T follicular helper cell (primary cell): ENCODE measurements around the gene KLF11.
"Not testable (repeated sequence)": the region's sequence is repeated elsewhere in the genome, so short reads cannot be mapped to it uniquely, and the experiment has no call there.

Experiments used
- DNase-seq: peaks from one replicate; pipeline ENCODE4 v3.0.0-alpha.2; 2020; ENCODE audit warnings: low read depth

Gene KLF11

DNA sequence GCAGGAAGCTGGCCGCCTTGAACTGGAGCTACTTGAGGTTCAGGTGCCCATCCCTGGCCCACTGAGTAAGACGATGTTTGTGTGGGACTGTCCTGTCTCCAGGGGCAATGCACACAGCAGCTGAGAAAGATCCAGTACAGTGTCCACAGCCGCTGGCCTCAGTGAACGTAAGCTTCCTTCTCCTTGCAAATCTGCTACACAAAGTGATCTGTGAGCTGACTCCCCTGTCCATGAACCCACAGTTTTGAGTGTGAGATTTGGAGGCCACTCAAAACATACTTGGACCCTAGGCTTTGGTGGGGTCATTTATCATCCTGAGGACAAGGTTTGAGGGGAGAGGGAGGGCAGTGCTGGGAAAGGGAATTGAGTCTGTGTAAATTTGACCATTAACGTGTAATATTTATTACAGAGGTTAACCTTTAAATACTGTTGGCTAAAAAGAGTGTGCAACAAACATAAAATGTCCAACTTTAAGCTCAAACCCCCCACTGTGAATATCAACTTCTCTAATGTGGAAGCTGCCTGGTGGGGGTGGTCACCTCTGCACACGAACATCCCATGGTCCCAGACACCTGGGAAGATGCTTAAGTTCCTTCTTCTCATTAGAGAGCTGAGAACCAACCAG, 41.8 kb downstream of the KLF11 start:
- DNase-seq: no peak

DNA sequence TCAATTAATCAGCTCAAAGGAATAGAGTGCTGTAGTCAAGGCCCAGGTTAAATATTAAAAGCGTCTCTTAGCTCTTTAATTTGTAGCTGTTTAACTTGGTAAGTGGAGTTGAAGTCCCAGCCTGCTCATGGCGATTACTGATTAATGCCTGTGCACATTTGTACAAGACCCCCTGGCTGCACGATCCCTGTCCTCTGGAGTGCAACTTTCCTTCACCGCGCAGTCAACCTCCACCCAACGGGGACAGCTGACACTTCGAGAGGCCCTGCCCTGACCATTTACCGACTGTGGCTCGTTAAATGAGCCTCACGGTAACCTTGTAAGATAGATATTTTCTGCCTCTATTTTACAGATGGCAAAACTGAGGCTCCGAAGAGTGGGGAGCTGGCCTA, 42.3 kb downstream of the KLF11 start:
- DNase-seq: no peak

DNA sequence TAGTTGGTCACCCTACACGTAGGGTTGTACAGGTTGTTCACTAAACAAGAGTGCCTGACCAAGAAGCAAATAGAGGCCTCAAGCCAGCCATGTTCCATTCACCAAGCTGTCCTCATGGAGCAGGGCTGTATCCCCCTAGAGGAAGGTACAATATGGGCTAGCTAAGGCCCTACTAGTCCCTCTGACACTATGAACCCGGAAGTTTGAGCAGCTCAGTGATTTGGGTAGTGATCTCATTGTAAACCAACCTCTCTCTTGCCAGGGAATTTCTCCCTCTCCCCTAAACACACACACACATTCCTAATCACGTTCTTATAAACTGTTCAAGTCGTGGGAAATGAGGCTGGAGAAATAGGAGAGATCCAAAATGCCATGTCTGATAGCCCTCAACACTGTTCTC, 43.6 kb downstream of the KLF11 start:
- no peak for DNase-seq

DNA sequence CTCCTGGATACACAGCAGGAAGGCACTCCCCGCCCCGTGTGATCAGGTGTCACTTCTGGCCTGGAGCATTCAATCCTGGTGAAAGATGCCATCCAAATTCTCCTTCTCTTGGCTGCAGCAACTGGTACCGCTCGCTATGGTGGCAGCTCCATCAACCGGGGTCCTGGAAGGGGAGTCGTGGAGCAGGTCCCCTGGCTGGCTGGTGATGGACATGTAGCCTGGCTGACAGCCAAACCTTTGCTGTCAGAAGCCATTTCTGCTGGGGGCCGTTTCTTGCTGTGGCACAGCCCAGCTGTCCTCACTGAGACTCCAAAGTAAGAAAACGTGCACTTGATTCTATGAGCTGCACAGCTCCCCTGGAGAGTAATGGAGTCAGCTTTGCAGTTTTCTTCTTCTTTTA, 44.0 kb downstream of the KLF11 start:
- no peak for DNase-seq

DNA sequence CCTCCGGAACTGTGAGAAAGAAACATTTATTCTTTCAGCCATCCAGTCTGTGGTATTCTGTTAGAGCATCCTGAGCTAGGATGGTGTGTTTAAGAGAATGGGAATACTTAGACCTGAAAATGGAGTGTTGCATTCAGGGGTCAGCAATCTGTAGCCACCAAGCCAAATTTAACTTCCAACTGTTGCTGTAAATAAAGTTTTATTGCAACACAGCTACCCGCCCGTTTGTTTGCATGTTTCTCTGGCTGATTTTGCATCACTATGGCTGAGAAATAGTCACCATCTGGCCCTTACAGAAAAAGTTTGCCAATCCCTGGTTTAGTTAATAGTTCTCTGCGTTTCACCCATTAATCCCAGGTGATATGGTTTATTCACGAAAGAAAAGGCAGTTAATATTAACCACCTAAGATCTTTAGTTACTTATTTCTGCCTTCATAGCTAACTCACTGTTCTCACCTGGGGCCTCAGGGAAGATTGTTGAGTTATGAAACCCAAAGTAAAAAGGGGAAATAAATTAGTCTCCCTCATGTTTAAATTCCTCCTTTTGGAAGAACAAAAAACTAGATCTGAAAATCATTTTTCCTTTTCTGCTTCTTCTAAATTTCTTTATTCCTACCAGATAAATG, 46.3 kb downstream of the KLF11 start:
- DNase-seq: no peak

DNA sequence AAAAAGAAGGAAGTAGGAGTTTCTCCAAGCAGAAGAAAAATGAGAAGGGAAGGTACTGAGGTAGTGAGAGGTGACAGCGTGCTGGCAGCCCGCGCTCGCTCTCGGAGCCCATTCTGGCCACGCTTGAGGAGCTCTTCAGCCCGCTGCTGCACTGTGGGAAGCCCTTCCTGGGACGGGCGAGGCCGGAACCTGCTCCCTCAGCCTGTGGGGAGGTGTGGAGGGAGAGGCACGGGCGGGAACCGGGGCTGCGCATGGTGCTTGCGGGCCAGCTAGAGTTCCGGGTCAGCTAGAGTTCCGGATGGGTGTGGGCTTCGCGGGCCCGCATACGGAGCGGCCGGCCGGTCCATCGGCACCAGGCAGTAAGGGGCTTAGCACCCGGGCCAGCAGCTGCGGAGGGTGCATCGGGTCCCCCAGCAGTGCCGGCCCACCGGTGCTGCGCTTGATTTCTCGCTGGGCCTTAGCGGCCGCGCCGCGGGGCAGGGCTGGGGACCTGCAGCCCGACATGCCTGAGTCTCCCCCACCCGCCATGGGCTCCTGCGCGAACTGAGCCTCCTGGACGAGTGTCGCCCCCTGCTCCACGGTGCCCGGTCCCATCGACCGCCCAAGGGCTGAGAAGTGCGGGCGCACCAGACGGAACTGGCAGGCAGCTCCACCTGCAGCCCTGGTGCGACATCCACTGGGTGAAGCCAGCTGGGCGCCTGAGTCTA, 48.0 kb downstream of the KLF11 start:
- no peak for DNase-seq

DNA sequence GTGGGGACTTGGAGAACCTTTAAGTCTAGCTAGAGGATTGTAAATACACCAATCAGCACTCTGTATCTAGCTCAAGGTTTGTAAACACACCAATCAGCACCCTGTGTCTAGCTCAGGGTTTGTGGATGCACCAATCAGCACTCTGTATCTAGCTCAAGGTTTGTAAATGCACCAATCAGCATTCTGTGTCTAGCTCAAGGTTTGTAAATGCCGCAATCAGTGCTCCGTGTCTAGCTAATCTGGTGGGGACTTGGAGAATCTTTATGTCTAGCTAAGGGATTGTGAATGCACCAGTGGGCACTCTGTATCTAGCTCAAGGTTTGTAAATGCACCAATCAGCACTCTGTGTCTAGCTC, 48.5 kb downstream of the KLF11 start:
- not testable (repeated sequence) for DNase-seq

DNA sequence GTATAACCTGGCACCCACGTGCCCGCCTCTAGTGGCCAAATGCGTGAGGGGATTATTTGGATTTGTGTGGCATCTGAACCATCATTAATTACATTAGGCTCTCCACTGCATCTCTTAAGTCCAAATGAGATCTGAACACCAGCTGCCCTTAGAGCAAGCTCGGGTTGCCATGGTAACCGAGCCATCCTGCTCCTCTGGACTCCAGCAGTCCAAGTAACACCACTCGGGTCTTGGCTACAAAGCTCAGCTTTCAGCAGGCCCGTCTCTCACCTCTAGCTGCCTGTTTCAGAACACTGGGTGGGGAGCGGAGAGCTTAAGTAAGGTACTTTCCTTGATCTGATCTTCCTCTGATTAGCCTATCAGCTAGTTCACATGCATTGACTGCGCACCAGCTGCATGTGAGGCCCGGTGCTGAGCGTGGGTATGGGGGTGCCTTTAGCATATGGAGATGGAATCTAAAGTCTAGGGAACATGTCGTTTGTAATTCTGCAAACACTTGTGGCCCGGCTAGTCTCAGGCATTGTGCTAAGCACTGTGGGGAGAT, 51.0 kb downstream of the KLF11 start:
- DNase-seq: no peak

DNA sequence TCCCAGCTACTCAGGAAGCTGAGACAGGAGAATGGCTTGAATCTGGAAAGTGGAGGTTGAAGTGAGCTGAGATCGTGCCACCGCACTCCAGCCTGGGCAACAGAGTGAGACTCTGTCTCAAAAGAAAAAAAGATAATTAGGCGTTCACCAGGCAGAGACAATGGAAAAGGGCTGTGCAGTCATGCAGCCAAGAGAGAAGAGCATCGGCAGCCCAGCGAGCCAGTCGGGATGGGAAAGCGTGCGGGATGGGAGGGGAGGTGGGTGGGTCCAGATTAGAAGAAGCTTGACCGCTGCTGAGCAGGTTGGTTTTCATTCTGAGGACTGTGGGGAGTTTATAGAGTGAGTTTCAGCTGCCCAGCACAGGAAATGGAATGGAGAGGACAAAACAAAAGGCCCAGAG, 51.8 kb downstream of the KLF11 start:
- DNase-seq: no peak

DNA sequence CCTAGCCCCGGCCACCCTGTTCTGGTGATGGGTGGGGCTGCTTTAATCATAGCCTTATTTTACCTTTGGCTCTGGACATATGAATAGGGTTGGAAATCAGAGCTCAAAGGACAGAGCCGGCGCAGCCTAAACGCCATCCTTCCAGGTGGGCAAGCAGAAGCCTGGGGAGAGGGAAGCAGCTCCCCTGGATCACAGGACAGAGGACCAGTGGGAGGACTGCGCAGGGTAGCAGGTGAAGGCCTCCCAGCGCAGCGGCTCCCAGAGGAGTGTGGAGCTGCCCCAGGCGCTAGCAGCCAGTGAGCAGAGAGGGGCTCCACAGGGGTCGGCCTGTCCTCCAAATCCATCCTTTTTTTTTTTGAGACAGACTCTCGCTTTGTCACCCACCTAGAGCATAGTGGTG, 53.3 kb downstream of the KLF11 start:
- DNase-seq: no peak

DNA sequence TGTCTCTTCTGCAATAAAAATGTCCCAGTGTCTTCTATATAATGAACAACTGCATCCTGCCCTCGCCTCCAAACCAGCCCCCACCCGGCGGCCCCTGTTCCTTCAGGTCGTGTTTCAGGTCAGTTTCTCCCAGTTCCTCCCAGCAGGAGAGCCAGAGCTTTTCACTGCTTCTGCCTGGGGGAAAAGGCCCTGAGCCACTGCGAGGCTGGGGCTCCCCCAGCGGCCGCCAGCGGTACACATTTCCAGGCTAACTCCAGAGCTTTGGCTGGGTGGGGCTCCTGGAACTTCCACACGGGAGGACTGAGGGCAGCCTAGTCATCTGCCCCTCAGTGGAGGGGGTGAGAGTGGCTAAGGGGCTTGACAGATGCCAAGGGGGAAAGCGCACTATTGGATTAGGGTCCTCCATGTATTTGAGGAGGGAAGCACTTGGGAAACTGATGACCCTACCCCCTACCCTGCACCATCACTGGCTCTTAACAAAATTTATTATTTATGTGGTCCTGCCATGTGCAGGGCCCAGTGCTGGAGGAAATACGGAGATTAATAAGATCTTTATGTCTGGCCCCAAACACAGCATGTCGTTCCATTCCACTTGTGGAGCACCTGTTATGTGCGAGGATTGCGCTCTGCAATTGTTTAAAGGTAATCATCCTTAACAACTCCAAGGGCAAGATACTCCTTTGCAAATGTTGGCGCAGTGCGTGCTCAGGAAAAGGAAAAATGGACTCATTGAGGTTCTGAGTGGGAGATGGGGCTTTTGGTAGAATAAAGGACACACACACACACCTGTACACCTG, 54.2 kb downstream of the KLF11 start:
- no peak for DNase-seq

DNA sequence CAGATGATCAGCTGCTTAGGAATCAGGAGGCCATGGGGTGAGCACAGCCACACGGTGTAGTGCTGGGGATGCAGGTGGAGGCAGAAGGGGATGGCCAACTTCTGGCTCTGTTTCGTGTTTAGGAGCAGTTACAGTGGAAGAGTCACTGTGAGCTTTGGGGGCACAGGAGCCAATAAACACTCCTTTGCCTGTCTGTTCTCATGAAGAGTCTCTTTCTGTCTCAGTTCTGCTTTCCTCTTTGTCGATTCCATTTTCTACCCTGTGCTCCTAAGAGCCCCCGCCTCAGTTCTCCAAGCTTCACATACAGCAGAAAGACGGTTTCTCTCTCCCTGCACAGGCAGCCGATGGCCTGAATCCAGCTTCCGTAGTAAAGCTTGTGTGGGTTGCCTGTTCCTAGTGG, 58.1 kb downstream of the KLF11 start:
- no peak for DNase-seq

DNA sequence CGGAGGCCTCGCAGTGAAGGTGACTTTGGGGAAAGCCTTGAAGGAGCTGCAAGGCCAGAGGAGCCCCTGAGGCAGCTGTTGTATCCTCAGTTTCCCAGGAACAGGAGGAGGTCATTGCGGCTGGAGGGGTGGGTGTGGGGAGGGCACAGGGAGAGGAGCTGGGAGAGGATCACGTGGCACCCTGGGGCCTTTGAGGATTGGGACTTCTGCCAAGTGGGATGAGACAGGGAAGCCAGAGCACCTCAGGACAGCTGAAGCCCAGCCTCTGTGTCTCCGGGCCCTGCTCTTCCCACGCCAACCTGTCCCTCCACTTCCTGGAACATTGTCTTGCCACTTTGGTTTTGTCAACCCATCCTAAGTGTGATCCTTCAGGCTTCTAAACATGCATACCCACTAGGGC, 59.8 kb downstream of the KLF11 start:
- no peak for DNase-seq
